Stimulated activated CD4-positive, alpha-beta T cell treated with anti-CD3 and anti-CD28 coated beads, TNF-alpha, amount 100 ng/mL, for 48 hours (primary cell): ENCODE data around the gene DVL1.
"Not testable (repeated sequence)": the region's sequence is repeated elsewhere in the genome, so short reads cannot be mapped to it uniquely, and the experiment has no call there.

Experiments used
- DNase-seq, 3 donors: peaks; one replicate each; pipeline ENCODE4 v3.0.0-alpha.2; 2020; ENCODE audit warnings: low read depth in 3 of 3

Gene DVL1

DNA sequence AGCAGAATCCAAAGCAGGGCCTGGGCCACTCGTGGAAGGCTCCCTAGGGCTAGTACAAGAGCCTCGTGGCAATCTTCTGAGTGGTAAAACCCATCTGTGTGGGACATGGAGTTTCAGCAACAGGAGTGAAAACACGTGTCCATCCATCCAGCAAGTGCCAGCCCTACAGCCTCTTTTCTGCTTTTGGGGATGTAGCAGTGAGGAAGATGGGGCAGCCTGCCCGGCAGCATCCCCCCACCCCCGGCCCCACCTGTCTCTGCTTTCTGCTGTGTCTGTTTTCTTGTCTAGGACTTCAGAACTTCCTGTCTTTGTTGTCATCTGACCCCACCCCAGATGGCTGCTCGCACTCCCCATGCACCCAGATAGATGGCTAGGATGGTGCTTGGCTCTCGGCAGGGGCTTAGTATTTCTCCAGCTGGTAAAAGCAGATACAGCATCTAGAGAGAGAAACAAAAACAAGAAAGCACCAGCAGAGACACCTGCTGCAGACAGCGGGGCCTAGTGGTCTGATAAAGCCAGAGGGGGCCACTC, 23.1 kb downstream of the DVL1 start:
- no peak for DNase-seq

DNA sequence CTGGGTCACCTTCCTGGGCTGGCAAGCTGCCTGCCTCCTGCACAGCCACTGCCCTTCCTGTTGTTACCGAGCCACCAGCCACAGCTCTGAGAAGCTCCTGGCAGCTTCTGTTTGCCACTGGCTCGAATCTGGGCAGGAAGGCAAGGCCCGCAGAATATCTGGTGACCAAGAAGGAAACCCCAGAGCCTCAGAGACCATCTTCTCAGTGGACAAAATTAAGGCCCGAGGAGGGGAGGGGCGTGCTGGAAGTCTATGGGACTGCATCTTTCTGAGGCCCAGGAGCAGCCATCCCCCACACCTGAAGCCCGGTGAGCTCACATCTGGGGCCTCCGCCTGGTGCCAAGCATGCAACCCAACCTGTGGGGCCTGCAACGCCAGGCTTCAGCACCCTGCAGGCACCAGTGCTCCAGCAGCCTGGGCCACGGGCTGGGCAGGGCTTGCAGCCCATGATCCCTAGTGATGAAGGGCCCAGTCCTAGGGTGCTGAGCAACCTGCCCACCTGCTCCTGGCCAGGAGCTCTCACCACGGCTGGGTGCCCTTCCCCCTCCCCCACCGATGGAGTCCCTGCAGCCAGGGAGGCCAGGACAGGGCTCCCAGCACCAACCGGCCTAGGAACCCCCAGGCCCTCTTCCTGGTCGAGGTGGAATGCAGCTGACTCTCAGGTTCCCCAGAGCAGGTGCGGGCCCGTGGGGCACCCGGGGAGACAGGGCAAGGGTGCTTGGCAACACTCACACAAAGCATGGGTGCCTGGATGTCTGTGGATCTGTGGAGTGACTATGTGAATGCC, 23.7 kb downstream of the DVL1 start:
- DNase-seq: no peak

DNA sequence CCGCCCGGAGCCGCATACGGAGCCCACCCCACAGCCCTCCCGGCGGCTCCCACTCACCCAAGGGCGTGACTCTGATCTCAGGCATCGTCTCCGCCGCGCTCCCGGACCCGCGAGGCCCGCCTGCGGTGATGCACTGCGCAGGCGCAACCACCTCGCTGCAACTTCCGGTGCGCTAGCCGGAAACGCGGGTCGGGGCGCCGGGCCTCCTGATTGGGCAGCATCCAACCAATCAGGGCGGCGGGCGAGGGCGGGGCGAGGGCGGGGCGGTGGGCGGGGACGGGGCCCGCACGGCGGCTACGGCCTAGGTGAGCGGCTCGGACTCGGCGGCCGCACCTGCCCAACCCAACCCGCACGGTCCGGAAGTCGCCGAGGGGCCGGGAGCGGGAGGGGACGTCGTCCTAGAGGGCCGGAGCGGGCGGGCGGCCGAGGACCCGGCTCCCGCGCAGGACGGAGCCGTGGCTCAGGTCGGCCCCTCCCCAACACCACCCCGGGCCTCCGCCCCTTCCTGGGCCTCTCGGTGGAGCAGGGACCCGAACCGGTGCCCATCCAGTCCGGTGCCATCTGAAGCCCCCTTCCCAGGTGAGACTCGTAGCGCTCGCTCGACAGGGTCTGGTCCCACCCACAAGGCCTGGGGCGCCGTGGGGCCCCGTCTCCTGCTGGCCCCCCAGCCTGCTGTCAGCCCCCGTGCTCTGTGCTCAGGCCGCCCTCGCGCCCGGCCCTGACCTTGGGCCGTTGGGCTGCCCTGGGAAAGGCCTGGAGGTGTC, 24.5 kb downstream of the DVL1 start, which contains the start of the genes CPTP and INTS11:
CPTP (plus strand) TSS at position 279 of the 764 bp plus-strand sequence. CDS start 2,109 bp downstream, outside the sequence.
INTS11 (minus strand) TSS at position 137 of the 764 bp plus-strand sequence; CDS start at position 85, 52 bp downstream.
- peak; percentile 93 to 96 (median 95) for DNase-seq

DNA sequence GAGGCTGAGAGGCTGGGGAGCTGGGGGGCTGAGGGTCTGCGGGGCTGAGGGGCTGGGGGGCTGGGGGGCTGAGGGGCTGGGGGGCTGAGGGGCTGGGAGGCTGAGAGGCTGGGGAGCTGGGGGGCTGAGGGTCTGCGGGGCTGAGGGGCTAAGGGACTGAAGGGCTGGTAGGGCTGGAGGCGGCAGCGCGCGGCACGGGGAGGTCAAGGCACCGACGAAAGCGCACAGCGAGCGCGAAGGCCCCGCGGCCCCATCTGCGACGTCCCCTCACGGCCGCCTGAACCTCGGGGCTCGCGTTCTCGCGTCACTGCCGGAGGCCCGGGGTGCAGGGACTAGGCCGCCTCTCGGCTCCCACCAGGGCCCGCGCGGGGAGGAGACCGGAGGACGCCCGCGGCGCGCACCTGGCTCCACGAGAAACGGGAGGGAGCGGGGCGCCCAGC, 25.1 kb downstream of the DVL1 start:
- DNase-seq: no peak

DNA sequence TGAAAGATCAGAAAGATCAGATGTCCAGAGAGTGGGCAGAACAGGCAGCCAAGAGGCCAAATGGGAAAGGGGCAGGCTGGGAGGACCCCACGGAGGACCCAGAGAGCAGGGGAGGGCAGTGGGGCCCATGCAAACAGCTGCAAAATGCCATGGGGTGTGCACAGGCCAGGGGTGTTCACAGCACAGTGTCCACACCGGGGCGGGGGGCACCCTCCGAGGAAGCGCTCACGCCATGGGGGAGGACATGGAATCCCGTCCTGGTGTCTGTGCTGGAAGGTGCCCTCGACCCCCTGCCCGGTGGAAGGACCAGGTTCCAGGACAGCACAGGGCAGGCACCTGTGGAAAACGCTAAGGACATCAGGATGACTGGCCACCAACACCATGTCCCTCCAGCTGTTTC, 26.3 kb downstream of the DVL1 start:
- no peak for DNase-seq

DNA sequence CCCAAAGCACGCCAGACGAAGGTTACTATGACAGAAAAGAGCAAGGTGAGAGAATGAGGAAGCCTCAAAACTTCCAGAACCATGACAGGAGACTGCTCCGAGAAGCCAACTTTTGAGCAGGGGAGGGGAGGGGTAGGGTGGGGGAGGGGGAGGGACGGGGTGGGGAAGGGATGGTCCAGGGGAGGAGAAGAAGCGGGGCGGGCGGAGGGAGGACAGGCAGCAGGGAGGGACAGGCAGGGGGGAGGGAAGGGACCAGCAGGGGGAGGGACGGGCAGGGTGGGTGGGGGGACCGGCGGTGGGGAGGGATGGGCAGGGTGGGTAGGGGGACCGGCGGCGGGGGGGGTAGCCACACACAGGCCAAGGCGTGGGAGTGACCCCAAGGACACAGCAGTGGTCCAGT, 26.8 kb downstream of the DVL1 start:
- DNase-seq: no peak

DNA sequence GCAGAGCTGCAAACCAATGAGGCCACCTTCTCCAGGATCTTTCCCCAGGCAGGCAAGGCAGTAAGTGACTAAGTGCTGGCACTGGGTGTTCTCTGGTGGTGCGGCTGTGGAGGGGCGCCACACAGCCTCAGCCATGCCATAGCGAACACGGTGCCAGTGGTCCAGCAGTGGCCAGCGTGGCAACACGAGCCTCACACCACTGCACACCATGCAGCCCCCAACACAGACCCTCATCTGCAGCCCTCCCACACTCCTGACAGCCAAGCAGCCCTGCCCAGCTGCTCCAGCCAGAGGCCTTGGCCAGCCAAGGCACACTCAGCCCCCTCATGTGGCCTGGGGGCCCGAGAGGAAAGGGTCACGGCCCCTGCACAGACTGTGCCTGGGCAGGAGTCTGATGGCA, 27.7 kb downstream of the DVL1 start:
- no peak for DNase-seq

DNA sequence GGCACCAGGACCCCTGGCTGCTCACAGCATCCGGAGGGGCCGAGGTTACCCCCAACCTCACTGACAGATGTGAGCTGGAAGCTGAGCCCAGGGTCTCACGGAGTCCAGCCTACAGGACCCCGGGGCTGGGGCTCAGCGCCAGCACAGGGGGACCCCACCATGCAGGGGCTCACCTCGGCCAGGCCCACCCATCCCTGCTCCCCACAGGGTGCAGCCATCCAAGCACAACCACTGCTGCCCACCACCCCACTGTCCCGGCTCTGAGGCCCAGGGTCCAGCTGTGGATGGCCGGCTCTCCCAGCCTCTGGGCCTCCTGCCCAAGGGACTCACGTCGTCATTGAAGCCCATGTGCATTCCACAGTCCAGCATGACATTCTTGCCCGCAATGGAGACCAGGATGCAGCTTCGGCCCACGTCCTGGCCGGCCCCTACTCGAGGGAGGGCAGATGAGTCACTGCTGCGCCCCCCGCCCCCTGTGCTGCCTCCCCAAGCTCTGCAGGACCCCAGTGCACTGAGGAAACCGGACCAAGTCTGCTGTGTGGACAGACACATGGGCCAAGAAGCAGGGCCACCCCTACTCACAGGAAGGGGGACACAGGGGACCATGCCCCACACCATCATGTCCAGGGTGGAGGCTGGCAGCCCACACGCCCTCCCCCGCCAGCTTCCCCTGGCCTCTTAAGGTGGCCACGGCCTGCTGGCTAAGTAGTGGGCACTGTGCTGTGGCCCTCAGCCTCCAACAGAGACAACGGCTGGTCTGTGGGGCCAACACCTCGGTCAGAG, 28.4 kb downstream of the DVL1 start:
- DNase-seq: no peak

DNA sequence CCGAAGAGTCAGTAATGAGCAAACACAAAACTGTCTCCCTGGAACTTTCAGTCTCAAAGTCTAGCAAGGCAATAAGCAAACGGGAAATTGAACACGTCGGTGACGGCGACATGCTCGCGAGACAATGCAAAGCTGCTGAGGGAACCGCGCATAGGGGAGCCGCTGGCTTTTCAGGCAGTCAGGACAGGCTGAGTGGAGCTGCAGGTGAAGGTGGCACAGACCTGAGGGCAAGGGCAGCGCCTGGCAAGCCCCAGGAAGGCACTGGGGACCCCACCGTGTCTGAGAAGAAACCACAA, 29.6 kb downstream of the DVL1 start:
- DNase-seq: no peak

DNA sequence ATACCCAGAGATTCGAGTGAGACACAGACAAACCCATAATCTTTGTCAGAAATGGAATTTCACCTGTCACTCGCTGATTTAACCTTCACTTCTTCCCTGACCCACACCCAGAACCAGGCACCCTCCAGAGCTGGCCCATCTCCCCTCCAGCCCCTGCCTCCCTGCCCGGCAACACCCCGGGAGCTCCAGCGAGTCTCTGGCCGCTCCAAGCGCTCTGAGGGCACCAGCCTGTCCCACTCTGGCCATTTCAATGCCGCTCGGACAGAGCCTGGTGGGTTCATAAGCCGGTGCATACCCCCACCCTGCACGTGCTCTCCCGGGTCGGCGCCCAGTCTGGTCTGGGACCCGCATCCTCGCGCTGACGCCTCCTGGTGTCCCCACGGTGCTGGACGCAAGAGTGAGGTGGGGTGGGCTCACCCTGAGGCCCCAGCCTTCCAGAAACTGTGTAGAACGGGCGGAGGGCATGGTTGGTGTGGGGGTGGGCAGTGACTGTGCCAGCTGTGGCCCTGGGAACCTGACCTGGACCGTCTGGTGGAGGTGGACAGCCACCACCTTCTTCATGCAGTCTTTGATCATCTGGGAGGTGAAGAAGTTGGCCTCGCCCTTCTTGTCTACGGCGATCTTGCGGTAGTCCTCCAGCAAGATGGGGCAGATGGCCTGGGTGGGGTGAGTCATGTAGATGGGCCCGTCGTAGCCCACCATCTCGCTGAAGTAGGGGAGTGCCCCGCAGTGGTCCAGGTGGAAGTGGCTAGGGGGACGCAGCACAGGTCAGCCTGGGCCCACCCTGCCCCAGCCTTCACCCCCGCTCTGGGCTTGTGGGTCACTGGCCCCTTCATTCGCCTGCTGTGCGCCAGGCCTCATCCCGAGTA, 30.2 kb downstream of the DVL1 start:
- no peak for DNase-seq

DNA sequence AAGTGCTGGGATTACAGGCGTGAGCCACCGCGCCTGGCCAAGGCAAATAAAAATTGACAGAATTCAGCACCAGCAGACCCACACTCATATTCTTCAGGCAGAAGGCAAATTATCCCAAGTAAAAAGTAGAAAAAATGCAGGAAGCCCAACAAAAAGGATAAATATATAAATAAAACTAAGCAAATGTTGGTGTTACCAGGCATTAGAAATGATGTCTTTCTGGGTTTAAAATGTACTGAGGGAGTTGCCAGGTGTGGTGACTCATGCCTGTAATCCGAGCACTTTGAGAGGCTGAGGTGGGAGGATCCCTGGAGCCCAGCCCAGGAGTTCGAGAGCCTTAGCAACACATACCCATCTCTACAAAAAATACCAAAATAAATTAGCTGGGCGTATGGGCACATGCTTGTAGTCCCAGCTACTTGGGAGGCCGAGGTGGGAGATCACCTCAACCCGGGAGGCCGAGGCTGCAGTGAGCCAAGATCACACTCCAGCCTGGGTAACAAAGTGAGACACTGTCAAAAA, 31.0 kb downstream of the DVL1 start:
- no peak for DNase-seq

DNA sequence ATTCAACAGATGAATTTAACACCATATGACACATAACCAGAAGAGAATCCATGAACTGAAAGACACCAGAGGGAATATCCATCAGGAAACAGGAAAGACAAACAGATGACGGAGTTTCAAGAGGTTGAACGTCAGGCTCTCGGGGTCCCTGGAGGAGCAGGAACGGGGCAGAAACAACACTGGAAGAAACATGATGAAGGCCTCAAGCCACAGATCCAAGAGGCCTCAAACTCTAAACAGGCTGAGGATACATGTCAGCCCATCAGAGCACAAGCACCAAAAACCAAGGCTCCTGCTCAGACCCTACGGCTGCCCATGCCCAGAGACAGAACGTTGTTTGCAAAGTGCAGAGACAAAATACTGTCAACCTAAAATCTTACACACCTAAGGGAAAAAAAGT, 31.8 kb downstream of the DVL1 start:
- no peak for DNase-seq

DNA sequence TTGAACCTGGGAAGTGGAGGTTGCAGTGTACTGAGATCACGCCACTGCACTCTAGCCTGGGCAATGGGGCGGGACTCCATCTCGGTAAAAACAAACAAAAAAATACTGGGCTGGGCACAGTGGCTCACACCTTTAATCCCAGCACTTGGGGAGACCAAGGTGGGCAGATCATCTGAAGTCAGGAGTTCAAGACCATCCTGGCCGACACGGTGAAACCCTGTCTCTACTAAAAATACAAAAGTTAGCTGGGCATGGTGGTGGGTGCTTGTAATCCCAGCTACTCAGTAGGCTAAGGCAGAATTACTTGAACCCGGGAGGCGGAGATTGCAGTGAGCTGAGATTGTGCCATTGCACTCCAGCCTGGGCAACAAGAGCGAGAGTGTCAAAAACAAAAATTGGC, 33.0 kb downstream of the DVL1 start:
- DNase-seq: not testable (repeated sequence)

DNA sequence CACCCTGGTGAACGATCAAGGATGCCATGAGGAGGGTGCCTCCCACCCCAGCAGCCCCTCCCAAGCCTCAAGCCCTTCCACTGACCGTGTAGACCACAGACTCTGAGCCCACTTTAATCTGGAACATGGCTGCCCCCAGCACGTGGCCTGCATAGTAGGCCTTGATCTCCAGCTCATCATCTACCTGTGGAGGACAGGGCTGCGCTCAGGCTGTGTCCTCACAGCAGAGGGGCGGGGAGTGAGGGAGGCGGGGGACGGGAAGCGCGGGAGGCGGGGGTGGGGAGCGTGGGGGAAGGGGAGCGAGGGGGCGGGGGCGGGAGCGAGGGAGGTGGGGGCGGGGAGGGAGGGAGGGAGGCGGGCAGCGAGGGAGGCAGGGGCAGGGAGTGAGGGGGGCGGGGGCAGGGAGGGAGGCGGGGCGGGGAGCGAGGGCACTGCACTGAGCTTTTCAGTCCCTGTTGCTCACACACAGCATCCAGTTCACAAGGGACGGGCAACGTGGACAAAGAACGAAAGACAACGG, 33.7 kb downstream of the DVL1 start:
- DNase-seq: no peak

DNA sequence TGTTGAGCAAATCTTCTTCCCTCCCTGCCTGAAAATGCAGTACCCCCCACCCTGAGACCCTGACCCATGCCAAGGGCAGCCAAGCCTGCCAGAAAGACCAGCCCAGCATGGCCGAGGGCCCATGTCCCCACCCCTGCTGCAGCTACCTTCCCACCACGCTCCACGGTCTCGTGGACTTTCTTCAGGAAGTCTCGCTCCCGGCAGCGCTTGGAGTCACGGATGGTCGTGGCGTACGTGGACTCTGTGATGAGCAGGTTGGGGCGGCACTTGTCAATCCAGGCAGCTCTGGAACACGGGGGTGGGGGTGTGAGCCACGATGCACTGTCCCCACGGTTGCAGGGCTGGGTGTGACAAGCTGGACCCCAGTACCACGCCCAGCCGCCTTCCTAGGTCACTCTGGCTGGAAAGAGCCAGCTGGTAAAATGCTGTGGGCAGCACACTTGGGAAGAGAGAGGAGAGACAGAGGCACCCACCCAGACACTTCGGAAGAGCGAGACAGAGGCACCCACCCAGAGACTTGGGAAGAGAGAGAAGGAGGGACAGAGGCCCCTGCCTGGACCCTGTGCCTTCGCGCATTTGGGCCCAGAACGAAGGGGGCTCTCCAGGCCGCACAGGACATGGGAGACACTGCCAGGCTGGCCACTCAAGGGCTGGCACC, 34.4 kb downstream of the DVL1 start:
- no peak for DNase-seq

DNA sequence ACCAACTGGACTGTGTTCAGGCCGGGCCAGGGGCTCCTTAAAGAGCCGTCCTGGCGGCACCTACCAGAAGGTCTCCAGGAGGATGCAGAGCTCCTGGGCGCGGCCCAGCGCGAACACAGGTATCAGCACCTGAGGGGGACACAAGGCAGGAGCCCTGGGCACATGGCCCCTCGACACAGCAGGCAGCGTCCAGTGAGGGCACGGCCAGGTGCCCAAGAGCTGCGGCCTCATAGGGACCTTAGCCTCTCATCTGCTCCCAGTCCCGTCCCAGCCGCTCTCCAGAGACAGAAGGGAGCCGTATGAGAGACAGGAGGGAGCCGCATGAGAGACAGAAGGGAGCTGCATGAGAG, 35.0 kb downstream of the DVL1 start:
- no peak for DNase-seq

DNA sequence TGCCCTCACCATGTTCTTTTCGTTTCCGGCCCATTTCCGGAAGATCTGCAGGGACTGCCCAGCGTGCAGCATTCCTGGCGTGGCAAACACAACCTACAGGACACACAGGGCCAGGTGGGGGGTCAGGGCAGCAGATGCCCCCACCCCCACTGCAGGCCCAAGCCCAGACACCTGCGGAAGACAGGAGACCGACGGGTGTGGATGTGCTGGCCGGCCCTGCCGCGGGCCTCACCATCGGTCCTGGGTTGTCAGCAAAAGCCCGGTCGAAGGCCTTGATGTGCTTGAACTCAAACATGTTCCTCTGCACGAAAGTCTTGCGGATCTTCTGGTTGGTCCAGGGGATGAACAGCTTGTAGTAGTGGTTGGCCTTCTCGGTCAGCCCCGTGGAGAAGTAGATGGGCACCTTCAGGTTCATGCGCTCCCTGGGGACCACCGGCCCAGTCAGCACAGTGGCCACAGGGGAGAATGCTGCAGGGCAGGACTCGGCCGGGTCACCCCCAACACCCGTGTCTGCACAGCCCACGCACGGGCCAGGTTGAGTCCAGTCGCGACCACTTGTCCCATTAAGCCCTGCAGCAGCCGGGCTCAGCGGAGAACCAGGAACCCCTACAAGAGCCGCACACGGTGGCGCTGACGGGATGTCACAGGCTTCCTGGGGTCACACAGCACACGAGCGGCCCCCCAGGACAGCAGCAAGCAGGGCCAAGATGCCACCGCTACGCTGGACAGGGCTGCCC, 35.5 kb downstream of the DVL1 start:
- no peak for DNase-seq

DNA sequence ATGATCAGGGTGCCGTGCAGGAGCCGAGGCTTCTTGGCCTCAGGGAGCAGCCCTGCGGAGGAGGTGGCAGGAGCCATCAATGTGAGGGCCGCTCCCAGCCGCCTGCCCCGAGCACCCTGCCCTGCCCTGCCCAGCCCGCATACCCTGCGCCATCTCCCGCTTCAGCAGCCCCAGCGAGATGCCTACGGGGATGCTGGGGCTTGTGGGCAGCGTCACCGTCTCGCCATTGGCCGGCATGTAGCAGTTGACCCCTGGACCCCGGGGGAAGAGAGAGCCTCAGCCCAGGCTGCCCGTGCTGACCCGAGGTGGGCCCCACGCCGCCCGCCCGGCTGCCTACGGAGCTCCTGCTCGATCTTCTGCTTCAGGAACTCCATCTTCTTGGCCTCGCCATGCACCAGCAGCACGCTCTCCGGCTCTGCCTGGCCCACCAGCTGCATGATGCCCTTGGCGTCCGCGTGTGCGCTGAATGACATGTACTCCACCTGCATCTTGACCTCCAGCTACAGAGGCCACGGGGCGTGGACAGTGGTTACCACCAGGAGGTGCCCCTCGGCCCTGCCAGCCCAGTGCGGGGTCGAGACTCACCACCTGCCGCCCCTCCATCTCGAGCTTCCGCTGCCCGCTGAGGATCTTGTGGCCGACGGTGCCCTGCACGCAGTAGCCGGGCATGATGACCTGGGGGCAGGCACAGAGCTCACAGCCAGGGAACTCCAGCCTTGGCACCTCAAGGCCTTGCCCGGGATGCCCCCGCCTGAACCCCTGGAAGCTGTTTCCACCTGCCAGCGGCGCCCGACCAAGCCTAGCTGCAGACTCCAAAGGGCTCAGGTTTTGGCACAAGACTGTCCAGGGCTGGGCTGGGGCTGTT, 36.5 kb downstream of the DVL1 start:
- no peak for DNase-seq
